DMS153 treated with DMSO at 0.1 percent for 48 hours (cell line): ENCODE results near the gene TMEM270.

Experiments used
- DNase-seq: peaks from one replicate; lab custom pipeline; 2025; ENCODE audit not compliant: unreplicated experiment; lab: John Stamatoyannopoulos, UW

The TMEM270 gene

DNA sequence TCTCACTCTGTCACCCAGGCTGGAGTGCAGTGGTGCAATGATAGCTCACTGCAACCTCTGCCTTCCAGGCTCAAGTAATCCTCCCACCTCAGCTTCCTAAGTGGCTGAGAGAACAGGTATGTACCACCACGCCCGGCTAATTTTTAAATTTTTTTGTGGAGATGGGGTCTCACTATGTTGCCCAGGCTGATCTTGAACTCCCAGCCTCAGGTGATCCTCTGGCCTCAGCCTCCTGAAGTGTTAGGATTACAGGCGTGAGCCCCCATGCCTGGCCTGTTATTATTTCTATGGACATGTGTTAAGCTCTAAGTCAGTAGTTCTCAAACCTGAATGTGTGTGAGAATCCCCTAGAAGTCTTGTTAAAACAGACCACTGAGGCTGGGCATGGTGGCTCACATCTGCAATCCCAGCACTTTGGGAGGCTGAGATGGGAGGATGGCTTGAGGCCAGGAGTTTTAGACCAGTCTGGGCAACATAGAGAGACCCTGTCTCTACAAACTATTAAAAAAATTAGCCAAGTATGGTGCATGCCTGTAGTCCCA is 24.5 kb downstream of the TMEM270 start:
- no peak for DNase-seq

DNA sequence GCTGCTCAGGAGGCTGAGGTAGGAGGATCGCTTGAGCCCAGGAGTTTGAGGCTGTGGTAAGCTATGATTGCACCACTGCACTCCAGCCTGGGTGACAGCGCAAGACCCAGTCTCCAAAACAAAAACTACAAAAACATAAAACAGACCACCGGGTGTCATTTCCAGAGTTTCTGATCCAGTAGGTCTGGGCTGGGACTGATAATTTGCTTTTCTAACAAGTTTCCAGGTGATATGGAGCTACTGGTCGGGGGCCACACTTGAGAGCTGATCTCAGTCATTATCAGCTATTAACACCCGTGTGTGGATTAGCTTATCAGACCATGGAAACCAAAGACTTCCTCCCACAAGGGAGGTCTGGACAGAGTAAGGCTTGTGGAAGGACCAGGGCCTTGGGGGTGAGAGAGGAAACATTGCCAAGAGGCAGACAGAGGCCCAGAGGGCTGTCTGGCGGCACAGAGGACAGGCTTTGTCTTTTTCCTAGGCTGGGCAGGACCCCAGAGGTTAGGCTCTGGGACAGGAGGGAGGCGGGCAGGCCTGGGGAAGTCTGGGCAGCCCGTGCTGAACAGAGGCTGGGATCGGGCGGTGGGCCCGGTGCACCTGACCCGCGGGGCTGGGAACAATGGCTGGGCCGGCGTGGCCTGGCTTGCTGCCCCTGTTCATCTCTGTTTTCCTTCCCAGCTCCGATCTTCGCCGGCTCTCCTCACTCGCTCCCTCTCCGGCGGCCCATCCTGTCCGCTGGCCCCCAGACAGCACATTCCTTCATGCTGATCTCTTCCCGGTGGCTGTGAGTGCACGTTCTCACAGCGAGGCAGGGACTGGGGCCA is 25.2 kb downstream of the TMEM270 start:
- no peak for DNase-seq

DNA sequence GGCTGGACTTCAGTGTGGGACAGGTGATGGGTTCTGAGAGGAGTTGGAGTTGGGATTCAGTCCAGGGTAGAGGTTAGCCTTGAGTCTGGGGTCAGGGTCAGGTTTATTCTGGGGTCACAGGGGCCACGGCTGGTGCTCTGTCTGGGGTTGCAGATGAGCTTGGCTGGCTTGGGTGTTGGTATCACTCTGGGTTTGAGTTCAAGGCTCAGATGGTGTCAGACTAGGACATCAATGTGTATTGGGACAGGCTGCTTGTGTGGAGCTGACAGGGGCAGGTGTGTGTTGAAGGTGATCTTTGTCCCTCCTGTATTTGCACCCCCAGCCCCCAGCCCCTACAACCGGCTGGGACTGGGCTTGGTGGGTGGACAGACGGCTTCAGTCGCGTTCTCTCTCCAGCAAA is 26.8 kb downstream of the TMEM270 start:
- DNase-seq: no peak

DNA sequence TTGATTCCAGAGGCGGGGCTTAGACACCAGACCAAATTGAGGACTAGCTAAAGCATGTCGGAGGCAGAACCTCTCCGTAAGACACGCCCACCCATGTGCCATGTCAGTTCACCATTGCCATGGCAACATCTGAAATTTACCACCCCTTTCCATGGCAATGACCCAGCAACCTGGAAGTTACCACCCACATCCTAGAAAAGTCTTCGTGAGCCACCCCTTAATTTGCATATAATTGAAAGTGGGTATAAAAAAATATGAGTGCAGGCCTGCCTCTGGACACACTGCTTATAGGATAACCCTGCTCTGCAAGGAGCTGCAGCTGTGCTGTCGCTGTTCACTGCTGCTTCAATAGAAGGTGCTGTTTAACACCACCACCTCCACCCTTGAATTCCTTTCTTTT is 28.0 kb downstream of the TMEM270 start:
- DNase-seq: no peak

DNA sequence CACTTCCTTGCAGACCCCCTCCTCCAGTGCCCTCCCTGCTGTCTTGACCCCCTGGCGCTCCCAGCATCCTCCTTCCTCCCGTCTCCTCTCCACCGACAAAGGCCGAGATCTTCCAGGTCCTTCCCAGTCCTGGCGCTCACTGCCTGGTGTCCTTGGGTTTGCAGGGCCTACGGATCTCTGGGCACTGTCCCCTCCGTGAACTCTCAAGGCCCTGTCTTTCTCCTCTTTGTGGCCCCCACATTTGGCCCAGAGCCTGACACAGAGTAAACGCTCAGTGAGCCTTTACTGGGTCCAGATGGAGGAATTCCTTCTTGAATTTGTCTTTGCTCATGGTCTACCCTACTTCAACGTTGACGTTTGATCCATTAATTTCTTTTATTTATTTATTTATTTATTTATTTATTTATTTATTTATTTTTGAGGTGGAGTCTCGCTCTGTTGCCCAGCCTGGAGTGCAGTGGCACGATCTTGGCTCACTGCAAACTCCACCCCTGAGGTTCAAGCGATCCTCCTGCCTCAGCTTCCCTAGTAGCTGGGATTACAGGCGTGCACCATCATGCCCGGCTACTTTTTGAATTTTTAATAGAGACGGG is 29.7 kb downstream of the TMEM270 start:
- no peak for DNase-seq

DNA sequence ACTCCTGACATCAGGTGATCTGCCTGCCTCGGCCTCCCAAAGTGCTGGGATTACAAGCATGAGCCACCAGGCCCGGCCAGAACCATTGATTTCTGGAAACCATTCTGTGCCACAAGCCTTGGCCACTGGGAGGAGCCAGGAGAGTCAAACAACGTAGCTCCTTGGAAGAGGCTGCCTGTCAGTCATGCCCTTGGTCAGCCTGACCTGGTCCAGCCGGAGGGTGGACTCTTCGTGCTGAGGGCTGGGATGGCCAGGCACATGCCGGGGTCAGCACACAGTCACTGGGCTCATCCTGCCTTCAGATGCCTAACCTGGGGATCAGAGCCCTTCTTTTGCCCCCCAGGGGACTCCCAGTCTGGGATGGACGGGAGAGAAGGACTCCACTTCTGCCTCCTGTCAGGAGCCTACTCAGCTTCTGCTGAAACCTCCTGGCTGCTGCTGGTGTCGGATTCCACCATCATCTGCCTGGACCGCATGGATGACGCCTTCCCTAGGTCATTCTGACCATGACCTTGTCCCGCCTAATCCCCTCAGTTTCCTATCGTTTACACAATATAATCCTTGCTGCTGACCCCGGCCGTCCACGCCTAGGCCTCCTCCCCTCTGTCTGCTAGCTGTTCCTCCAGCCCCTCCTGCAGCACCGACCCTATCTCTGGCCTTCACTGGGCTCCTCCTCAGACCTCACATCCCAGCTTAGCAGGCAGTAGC is 30.4 kb downstream of the TMEM270 start:
- DNase-seq: no peak

DNA sequence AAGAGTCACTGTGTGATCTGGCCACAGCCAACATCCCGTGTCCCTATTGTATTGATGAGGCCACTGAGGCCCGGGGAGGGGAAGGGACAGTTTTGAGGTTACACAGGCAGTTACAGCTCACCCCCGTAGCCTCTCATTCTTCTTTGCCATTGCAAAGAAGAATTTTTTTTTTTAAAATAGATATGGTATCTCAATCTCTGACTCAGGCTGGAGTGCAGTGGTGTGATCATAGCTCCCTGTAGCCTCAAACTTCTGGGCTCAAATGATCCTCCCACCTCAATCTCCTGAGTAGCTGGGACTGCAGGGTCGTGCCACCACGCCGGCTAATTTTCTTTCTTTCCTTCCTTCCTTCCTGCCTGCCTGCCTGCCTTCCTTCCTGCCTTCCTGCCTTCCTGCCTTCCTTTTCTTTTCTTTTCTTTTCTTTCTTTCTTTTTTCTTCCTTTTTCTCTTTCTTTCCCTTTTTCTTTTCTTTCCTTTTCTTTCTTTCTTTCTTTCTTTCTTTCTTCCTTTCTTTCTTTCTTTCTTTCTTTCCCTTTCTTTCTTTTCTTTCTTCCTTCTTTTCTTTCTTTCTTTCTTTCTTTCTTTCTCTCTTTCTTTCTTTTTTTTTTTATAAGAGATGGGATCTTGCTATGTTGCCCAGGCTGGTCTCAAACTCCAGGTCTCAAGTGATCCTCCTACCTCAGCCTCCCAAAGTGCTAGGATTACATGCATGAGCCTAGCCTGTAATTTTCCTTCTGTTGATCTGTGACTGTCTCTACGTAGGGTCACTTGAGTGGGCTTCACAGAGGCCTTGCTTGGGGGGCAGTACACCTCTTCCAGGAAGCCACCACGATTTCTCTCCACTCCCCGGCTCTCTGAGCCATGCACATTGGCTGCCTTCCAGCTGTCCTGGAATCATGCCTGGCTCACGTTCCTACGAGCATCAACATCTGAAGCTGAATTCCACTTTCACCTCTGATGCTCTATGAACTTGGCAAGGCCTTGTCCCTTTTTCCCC is 31.3 kb downstream of the TMEM270 start:
- DNase-seq: no peak

DNA sequence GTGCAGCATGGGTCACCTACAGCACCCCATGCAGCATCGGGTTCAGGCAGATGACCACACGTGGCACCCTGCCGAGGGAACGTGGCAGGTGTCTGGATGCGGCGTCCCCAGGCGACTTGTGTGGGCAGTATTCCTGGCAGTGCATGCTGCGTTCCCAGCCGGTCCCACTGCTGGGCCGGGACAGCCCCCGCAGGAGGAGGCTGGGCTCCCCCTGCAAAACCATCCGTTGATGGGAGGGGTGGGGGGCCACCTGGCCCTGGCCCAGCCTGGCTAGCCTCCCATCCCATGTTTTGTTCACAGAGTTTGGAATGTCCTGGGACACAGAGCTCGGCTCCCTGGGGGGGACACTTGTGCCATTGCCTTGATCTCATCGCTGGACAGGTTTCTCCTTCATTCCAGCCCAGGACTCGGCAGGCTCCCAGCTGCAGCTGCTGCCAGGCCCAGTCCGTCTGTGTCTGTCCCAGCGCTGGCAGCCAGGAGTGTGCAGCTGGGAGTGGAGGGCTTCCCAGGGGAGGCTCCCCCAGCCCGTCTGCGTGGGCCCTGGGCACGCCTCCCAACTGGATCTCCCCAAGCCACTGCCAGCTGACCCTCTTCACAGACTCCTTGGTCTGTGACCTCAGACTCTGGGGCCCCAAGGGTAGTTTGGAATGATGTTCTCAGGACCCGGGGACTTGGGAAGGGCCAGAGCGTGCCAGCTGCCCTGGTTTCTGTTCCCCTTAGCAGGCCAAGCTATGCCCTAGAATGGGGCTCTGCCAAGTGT is 32.6 kb downstream of the TMEM270 start:
- no peak for DNase-seq

DNA sequence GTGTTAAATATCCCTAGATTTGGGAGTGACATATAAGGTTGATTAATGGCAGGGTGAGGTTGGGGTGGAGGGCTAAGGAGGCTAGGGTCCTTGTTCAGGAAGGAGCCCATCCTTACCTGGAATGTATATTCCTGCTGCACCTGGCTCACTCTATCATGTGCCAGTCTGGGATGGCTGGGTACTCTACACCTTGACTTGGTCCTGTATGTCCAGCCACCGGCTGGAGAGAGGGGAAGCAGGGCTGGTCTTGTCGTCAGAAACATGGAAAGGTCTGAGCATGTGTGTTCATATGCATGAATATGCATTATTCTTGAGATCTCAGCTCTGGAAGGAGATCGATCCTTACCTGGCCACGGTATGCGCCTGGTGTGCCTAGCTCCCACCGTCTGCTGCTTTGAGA is 33.2 kb downstream of the TMEM270 start:
- DNase-seq: no peak

DNA sequence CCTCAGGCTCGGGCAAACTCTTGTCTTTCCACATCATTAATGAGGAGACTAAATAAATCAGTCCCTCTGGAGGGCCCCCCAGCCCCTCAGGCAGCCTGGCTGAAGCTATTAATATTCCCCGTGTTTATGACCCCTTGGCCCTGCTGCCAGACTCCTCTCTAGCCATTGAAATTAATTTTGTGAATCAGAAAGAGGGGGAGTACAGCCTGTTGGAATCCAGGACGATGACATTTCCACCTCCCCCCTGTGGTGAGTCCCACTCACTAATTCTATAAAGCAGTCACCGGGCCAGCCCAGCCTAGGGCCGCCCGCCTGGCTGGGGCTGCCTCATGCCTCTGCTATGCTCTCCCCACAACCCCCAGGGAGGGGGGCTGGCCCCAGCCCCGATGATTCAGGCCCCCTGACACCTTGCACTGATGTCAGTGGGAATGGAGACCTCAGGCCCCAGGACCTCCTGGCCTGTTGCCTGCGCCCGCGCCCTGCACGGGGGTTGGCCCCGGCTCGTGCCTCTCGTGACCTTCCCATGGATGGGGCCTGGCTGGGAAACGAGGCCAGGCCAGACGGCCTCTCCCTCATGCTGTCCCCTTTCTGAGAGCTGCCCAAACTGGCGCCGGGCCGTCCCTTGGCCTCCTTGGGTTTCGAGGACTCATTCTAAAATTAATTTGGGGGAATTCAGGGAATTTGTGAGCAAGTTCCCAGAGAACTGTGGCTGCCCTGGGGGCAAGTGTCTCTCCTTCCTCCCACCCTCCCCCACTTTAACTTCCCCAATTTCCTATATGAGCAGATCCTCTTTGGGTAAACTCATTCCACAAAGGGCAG is 34.0 kb downstream of the TMEM270 start:
- no peak for DNase-seq

DNA sequence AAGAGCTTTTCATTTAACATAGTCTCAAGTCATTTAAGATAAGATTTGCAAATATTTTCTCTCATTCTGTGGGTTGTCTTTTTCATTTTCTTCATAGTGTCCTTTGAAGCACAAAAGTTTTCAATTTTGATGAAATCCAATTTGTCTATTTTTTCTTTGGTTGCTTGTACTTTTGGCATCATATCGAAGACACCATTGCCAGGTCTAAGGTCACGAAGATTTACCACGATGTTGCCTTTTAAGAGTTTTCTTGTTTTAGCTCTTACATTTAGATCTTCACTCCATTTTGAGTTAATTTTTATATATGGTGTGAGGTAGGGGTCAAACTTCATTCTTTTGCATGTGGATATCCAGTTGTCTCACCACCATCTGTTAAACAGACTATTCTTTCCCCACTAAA is 34.7 kb downstream of the TMEM270 start:
- DNase-seq: no peak

DNA sequence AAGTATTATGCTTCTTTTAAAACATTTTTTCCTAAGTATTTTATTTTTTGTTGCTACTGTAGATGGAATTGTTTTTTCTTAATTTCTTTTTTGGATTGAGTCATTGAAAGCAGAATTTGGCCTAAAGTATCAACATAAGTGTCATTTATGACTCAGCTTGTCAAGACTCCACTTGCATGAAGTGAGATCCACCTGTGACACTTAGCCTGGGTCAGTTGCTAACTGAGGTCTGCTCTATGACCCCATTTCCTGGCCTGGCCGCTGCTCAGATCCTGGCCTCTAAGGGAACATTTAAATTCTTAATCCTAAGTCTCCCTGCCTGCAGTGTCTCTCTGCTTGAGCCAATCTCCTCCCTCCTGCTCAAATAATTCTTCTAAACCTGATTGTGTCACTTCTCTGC is 35.5 kb downstream of the TMEM270 start:
- DNase-seq: no peak

DNA sequence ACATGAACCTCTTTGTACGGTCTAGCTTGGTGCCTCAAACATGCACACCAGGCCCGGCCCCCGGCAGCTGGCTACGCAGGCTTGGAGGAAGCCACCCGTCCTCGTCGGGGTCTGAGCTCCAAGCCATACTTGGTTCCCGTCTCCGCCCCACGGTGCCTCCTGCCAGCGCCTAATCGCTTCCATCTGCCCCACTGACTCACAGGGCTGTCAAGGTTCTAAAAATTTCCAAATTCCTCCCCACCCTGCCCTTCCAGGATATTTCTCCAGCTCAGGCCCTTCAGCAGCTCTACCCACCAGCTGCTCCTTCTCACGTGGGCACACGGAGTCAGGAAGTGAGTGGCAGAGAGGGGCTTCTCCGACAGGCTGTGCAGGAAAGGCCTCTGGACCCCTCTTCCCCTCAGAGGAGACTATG is 38.8 kb downstream of the TMEM270 start:
- no peak for DNase-seq

DNA sequence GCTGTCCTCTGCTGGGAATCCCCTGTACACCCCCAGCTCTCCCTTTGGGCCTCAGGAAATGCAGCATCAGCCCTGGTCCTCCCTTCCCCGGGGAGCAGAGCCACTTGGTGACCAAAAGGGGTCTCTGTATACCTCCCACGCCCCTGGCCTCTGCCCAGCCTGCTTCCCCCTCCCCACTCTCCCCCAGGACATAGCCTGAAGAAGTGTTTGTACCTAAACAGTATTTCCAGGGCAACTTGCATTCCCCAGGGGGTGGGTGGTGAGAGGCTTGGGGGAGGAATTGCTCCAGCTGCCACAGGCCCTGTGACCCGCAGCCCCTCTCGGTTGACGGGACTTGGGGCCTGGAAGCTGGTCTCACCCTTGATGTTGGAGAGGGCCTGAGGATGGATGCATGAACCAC is 39.3 kb downstream of the TMEM270 start:
- no peak for DNase-seq

DNA sequence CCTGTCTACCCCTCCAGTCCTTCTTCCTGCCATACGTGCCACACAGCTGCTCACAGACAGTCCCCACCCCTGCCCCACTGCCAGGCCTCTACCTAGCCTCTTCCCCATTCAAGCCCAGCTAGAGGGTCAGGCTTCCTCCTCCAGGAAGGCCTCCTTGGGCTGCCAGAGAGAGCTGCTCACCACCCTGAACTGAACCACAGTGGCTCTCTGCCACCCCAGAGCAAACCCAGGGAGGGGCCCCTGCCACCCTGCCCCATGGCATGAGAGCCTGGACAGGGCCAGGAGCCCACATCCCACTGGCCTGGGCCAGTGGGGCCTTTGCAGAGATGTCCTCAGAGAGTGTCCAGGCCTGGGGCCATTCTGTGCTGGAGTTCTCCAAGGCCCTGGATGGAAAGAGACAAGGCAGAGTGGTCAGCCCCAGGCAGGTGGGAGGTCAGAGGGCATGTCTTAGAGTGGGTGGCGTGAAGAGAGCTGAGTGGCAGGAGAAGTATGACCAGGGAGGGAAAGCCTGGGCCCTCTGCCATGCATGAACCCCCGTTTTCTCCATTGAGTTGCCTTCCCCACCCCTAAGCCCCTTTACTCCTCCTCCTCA is 40.4 kb downstream of the TMEM270 start:
- DNase-seq: no peak

DNA sequence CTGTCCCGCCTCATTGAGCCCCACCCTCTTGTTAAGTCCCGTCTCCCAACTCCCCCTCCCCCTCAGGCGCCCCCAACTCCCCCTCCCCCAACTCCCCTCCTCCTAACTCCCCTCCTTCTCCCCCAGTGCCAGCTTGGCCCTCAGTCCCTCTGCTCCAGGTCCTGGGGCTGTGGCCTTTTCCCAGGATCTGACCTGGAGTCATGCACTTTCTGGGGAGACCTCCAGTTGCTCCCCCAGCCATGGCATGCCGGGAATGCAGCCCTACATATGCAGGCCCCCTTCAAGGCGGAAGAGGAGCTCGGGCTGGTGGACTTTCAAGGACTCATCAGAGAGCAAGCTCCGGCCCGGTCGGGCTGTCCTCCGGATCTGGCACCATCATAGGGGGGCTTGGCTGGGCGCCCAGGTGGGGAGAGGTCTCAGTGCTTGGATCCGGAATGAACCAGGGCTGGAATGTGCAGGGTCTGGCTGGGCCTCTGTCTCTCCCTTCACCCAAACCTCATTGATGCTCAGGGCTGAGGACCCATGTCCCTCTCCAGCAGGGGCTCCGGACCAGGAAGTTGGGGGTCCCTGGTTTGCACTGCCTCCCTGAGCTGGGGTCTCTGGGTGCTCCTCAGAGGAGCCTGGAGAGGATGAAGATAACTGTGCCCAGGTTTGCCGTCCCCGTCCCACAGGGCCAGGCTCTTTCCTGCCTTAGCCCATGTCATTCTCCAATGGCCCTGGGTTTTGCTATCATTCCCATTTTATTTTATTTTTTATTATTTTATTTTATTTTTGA is 41.1 kb downstream of the TMEM270 start:
- no peak for DNase-seq

DNA sequence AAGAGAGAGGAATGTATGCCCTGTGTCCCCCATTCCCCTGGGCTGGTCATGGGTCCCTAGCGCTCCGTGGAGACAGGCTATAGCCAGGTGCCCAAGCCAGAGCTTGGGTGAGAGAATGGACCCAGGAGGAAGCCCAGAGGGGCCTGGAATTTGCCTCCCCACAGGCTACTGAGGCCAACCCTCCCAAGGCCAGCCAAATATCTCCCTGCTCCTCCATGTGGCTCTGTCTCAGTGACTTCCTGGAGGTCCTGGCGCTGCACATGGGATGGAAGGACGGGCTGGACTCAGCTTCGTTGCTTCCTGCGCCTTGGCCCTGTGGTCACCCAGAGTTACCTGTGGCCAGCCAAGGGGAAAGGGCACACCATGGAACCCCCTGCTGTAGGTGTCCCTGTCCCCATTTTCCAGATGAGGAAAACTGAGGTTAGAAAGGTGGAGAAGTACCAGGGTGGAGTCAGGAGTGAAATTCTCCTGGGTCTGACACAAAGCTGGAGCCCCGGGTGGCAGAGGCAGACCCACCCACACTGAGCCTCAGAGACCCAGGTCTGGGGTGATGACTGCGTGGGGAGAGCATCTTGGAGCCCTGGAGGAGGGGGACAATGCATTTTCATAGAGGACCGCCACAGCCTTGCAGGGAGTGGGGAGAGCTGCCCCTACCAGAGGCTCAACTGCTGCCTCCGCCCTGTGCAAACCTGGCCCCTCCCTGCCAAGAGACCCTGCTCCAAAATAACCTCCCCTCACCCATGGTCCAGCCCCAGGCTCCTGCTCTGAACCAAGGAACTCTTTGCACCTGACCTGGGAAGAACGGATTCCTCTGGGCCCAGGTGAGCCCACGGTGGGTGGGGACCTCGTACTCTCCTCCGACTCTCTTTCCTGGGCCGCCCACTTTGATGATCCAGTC is 42.6 kb downstream of the TMEM270 start:
- no peak for DNase-seq
